Stimulated activated CD8-positive, alpha-beta memory T cell treated with anti-CD3 and anti-CD28 coated beads, Interleukin-4, amount 100 ng/mL, for 1 hour (primary cell): ENCODE results near the gene DCST1.

Experiments used
- DNase-seq, 2 donors: peaks; one replicate each; pipeline ENCODE4 v3.0.0-alpha.2; 2020; ENCODE audit warnings: low read depth in 2 of 2, low spot score in 1 of 2

DCST1 gene

DNA sequence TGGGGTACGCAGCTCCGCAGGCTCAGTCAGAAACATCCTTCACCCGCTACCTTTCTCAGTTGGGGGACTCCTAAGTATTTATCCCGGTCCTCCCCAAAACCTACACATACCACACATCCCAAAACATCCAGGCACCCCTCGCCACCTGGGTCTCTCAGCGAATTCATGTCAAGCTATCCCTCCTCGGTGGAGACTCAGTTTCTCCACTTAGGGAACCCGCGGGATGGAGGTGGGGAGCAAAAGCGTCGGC, 32.3 kb upstream of the DCST1 start:
- DNase-seq = no peak

DNA sequence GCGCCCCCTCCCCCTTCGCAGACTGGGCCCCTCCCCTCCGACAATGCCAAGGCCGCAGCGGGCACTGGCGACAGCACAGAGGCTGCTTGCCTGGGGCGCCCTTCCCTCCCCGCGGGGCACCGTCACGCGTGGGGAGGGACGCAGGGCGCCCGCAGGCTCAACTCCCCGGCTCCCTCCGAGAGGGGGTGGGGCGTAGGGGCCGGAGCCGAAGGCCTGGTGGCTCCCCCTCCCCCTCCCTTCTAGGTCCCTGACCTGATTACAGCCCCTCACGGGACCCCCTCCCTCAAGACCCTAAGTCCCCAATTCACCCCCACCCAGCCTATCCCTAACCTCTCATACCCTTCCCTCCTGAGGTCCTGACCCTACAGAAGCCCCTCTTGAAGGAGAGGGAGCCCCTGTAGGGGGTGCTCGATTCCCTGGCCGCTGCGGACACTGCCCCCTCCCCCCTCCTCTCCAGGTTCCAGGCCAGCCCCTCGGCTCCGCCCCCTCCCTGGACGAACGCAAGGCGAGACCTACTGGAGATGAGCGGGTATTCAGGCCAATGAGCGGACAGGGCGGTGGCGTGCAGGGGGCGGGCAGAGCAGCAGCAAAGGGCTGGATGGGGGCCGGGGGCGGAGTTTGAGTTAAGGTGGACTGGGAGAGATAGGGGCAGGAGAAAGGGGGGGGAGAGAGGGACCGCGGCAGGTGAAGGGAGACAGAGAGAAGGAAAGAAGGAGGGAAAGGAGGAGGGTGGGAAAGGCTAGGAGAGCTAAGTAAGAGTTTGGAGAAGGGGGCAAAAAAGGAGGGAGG, 31.8 kb upstream of the DCST1 start:
- DNase-seq = peak; percentile 90 to 95

DNA sequence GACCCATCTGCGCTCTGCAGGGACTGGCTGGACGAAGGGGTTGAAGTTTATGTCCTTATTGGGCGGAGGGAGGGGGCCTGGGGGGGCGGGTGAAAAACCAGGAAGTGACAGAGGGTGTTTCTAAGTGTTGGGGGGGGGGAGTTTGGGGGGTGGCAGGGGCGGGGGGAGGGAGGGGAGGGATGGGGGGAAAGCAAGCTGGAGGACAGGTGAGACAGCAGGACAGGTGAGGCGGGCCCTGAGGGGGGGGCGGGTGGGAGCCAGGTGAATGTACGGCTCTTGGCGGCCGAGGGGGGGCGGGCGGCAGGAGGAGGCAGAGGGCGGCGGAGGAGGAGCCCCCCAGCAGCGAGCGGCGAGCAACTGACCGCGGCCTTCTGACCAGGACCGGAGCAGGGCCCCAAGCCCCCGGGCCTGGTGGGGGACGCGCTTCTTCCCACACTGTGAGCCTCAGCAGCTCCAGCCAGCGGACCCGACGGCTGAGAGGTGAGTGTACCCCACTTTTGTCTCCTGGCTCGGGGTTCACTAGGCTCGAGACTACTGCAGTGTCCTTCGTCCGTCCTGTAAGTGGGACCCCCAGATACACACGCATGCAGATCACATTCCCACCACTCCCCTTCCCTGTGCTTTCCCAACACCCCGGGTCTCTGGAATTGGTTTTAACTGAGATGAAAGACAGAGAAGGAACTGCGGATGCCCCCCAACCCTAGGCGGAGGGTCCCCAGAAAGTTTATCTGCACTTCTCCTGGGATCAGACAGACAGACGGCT, 31.0 kb upstream of the DCST1 start, which contains the start of gene ZBTB7B:
TSS of gene ZBTB7B (plus strand) at position 339 of the 763 bp plus-strand sequence. CDS start 11,859 bp downstream, outside the sequence.
- DNase-seq = no peak

DNA sequence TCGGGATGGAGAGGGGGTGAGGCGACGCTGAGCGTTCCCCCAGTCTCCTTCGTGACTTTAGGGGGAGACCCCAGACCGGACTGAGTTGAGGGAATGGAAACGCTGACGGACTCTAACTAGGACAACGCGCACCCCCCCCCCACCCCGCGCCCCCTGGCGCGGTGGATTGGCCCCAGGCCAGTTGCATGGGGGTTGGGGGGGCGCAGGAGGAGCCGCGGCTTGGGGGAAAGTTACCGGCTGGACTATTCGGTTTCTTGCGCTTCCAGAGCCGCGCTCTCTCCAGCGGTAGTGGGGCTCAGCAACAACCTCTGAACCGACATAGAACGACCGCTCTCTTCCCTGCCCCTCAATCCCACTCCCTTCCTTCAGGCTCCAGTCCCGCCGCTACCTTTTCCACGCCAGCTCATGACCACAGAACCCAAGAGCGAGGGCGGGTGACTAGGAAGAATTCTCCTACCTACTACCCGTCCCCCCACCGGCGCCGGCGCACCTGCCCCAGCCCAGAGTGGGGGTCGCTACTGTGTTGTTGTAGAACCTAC, 30.3 kb upstream of the DCST1 start:
- DNase-seq = no peak

DNA sequence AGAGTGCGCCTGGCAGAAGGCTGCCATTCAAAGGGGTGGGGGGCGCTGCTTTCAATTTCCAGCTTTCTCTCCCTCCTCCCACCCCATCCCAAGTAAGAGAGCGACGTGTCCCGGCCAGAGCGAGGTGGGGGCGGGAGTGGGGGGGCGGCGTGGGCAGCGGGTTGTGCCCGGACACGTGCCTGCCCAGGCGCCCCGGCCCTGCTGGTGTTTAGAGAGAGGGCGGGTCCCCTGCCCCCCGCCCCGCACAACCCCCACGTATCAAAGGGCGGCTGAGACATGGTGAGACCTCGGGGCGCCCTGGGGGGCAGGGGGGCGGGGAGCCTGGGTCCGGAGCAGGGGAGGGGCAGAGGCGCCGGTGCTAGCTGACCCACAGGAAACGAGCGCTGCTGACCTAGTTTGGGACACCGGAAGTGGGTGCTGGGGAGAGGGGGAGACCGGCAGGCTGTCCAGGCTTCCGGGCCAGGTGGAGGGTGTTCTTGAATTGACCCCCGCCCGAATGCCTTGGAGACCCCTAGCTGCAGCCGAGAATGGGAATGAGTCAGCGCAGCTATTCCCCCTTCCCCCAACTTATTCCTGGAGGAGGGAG, 29.8 kb upstream of the DCST1 start:
- no peak for DNase-seq

DNA sequence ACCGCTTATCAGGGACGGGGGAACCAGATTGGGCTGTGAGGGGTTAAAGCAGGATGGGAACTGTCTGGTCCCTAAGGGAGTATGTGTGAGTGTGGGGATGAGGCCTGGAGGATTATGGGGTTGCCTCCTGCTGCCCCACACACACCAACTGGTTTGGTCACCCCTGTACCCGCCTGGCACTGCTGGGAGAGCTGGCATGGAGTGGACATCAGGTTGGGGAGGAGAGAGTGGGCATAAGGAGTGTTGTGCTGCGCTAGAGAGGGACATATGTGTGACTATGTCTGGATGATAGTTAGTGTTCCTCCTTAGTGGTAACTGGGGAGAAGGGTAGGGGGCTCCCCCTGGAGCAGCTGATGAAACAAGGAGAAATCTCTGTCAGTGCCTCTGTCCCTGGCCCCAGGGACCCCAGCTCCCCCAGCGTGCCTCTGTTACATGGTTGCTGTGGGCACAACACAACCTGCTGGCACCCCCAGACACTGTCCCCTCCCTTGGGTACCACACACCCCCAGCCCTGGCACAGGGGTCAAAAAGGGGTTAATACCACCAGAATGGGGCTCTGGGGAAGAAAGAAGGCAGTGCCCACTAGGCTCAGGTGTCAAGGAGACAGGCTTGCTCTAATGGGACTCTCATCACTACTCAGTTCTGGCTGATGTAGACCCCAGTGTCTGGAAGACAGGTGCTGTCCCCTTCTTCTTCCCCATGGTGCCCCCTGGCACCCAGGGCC, 29.1 kb upstream of the DCST1 start:
- DNase-seq = no peak

DNA sequence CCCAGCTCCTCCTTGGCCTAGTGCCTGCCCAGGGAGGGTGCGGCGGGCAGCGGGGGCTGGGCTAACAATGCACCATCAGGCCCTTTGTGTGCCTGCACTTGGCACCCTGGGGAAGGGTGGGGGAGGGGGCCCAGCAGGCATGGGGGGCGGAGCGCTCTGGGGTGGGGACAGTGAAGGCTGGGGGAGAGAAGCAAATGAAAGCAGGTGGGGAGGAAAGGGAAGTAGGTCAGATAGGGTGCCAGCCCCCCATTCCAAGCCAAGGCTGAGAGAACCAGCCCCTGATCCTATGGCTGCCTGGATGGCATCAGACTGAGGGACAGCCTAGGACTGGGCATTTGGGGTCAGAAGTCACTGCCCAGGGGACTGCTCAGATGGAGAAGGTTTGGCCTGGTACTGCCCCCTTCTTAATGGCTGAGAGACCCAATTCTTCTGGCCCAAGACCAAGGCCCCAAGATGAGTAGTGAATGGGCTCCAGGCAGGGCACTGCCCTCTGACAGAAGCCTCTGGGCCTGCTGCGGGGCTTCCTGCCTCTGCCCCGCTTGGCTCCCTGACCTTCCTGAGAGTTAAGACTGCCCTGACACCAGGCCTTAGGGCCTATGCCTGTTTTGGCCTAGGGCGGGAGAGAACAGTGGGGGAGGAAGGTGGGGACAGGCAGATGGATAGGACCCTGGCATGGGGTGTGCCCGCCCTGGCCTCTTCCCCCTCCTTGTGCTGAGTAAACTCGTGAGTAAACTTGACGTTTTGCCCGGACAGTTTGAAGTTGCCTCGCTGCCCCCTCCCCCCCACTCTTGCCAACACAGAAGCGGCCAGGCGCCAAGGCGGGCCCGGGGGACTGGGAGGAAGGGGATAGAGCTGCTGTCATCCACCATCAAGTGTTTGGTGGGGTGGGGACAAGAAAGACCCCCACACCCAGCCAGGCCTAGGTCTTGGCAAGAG, 28.3 kb upstream of the DCST1 start:
- DNase-seq = no peak

- DNase-seq = no peak
These were observed 27.0 kb upstream of the DCST1 start for GRCh38 chr1:155006601-155007101.

GRCh38 chr1:155007251-155007828, 26.3 kb upstream of the DCST1 start:
- no peak for DNase-seq

GRCh38 chr1:155008015-155008941, 25.3 kb upstream of the DCST1 start:
- DNase-seq = no peak

- no peak for DNase-seq
These were observed 24.4 kb upstream of the DCST1 start for GRCh38 chr1:155009221-155009711.

GRCh38 chr1:155009742-155010141, 23.9 kb upstream of the DCST1 start:
- DNase-seq = no peak

DNA sequence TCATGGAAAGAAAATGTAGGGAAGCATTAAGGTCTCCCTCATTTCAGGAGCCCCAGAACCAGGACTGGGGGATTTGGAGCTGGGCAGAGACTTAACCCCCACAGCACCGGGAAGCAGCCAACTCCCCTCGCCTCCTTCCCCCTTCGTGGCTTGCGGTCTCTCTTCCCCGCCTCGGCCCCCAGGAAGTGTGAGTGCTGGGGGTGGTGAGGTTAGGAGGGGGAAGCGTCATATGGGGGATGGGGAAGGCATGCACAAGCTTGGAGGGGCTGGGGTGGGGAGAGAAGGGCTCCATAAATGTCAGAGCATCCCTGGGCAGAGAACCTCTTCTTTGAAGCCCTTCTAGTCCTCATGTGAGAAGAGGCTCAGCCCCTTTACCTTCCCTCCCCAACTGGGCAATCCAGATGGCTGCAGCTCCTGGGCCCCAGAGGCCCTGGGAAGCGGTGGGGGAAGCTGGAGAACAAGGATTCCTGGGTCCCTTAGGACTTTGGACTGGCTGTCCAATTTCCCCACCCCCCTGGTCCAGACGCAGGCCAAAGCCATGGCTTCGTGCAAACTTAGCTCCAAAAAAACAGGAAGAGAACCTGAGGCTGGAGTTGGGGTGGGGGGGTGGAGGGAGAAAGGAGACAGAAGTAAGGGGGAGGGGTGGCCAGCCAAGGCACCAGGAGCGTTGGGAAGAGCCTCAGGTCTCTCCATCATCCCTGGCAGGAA, 23.3 kb upstream of the DCST1 start:
- no peak for DNase-seq

DNA sequence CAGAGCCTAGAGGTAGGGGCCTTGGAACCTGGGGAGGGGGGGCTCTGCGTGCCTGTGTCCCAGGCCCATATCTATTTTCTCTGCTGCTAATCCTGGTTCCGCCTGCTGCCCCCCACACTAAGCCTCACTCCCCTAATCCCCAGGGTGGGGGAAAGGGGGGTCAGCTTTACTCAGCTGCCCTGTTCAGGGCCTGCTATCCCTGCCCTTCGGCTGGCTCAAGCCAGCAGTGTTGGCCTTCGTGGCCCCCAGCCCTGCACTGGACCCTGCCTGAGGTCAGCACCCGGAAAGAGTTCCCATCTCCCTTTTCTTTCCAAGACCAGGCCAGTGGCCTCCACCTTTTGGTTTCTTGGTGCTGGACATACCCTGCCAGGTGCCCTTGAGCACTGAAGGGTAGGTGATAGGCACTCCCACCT, 22.6 kb upstream of the DCST1 start:
- no peak for DNase-seq

DNA sequence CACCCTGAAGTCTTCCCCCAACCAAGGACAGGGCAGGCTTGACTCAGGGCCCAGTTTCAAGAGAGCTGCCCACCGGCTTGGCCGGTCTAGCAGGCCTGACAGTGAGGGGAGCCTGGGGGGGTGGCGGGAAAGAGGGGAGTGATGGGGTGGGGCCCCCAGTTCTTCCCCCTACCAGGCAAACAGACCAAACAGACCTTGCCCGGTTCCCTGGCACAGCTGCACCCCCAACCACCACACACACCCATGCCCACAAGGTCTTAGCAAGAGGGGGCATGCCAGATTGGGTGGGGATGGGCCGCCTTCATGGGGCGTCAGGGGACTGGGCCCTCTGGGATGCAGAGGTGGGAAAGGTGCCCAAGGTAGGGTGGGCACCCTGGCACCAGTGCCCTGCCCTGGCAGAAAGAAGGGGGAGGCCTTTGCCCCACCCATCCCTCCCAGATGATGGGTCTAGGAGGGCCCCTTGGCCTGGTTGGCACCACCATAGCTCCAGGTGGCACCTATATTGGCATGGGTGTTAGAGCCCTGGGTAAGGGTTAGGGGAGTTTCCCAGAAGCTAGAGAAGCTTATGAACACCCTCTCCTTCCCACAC, 22.1 kb upstream of the DCST1 start:
- DNase-seq = no peak

DNA sequence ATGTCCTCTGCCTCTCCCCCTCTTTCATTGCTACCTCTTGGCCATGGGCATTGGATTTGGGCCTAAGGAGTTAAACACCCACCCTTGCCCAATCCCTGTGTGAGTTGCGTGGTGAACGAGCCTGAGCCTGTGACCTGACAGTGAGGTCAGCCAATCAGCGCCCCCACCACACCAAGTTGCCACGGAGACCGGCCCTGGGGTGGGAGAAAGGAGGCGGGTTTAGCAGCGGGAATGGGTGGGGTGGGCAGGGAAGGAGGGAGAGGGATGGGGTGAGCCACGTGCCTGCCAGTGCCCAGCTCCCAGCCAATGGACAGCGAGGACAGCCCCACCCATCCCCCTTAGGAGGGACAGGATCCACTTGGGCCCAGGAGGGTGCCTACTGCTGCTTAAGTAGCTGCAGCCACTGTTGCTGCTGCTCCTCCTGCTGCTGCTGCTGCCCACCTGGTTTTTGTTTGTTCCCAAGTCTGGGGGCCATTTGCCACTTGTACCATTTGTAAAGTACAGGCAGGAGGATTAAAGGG, 21.5 kb upstream of the DCST1 start:
- no peak for DNase-seq
